HG02763 (cell line): ENCODE results near the gene CTNNBL1.
"Not testable (repeated sequence)": the region's sequence is repeated elsewhere in the genome, so short reads cannot be mapped to it uniquely, and the experiment has no call there.

Experiments used
- ATAC-seq: cut with Tn5 transposase; IDR thresholded peaks from one replicate; pipeline ENCODE4 v1.9.1; 2021; ENCODE audit warnings: mild to moderate bottlenecking, moderate library complexity; ENCODE audit not compliant: unreplicated experiment

CTNNBL1 gene

DNA sequence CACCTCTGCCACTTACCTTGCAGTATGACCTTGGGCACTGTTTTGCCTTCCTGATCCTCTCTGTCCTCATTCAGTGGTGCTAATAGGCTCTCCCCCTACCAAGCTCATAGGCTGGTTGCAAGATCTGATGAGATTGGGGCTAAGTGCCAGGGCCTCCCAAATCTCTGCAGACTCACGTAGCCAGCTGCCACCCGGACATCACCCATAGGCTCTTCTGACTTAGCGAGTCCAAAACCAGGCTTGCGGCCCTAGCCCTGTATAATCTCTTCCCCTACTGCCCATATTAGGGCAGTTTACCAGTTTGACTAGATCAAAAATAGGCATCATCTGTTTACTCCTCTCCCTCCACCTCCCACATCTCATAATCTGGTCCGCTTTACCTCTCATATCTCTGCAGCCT lies 154.9 kb downstream of the CTNNBL1 start:
- no peak for ATAC-seq

DNA sequence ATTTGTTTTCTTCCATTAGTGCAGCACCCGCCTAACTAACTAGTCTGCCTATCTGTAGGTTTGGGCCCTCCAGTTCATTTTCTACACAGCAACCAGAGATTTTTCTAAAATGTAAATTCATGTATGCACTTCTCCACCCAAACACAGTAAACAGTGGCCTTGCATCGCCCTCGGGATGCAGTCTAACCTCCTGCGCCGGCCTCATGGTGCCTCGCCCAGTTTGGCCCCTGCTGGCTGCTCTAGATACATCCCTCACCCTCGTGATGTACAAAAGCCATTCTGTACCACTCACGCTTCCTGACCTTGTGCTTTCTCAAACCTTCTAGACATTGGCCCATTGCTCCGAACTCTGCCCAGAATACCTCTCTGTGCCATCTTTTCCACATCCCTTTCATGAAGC lies 155.3 kb downstream of the CTNNBL1 start:
- no peak for ATAC-seq

- ATAC-seq = no peak
Measured at GRCh38 chr20:37849566-37849965, 155.7 kb downstream of the CTNNBL1 start.

GRCh38 chr20:37850036-37850592 lies 156.3 kb downstream of the CTNNBL1 start:
- ATAC-seq = no peak

- no peak for ATAC-seq
Measured at GRCh38 chr20:37850724-37851355, 157.0 kb downstream of the CTNNBL1 start.

DNA sequence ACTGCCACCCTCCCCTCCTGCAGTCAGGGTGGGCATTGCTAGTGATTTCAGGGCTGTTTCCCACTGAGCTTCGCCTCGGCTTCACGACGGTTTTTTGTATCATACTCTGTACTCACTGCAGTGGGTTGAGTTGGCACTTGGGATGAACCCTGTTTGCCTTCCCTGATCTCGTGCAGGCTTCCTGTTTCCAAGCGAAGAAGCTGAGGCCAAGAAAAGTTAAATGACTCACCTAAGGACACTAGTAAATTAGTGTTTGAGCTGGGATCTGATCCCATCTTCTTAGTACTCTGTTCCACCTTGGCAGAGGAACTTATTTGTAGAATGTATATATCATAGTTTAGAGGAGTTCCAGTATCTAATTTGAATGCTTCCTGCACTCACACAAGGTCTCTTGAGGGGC lies 158.8 kb downstream of the CTNNBL1 start:
- no peak for ATAC-seq

DNA sequence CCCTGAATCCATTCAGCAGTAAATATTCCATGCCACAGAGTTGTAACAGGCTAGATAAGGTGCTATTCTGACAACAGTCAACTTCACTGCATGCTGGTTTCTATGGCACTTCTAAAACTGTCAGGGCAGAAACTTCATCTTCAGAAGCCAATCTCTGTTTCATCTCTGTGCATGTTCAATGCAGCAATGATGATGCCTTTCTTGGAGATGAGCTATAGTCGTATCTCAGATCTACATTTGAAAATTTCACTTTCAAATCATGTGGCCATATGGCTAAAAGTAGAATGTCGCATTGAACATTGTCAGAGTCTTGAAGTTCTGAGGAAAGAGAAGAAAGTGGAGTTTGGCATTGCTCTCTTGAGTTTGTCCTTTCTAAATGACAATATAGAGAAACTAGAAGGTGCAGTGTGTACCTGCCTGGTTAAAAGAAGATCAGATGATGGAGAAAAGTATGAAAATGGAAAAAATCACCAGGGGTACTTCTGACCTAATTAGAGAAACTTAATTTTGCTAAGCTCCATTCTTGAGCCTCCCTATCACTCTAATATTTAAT lies 160.1 kb downstream of the CTNNBL1 start:
- peak; percentile 58 for ATAC-seq

DNA sequence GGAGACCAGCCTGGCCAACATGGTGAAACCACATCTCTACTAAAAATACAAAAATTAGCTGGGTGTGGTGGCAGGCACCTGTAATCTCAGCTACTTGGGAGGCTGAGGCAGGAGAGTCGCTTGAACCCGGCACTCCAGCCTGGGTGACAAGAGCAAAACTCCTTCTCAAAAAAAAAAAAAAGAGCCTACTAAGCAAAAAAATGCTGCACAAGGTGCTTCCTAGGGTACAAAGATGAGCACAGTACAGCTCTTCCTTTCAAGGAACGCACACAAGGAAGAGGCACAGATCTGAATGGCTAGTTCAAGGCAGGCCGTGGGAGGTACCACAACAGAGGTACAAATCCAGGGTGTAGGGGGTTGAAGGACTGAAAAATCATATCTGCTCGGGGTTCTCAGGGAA lies 162.2 kb downstream of the CTNNBL1 start:
- ATAC-seq = not testable (repeated sequence)

DNA sequence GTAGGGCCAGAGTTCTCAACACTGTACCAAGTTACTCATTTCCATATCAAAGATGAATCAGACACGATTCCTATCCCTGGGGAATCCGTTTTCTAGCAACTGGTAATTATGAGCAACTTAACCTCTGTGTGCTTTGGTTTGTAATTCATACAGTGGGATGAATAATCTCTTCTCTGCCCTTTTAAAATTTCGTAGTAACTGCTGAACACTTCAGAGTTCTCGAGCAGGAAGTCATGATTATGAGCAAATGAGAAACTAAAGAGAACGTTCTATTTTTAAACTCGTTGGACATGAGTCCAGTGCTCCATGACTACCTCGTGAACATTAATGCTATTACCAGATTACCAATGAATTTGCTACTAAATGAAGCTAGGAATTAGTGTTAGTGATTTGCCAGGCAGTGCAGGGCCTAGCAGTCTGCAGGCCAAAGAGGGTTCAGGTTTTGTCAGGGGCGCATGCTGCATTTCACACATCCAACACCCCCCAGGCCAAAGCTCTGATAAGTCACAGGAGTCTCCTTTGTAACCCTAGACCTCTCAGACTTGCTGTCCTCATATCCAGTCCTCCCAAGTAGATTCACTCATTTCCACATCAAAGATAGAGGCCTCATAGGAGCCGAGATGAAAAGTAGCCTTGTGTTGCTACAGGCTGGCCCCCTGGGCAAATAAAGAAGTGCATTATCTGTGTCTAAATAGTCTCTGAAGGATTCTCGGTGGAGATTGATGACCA lies 163.3 kb downstream of the CTNNBL1 start:
- no peak for ATAC-seq

GRCh38 chr20:37859406-37860171 lies 165.8 kb downstream of the CTNNBL1 start:
- ATAC-seq = no peak

GRCh38 chr20:37863289-37863688 lies 169.5 kb downstream of the CTNNBL1 start:
- no peak for ATAC-seq

DNA sequence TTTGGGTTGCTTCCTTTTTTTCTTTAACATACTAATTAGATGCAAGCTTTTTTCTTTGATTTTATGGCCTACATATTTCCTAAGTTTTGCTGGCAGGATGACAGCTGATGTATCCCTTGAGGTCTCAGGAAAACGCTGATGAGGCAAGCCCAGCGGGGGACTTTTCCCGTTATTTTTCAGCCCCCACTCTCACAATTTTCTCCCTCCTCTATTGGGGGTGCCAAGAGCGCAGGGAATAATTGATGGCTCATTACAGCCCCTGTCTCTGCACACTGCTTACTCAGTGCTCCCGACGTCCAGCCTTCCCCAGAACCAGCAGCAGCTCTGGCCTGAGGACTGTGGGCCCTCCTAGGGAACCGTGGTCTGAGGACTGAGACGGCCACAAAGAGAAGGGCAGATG lies 170.5 kb downstream of the CTNNBL1 start:
- no peak for ATAC-seq

DNA sequence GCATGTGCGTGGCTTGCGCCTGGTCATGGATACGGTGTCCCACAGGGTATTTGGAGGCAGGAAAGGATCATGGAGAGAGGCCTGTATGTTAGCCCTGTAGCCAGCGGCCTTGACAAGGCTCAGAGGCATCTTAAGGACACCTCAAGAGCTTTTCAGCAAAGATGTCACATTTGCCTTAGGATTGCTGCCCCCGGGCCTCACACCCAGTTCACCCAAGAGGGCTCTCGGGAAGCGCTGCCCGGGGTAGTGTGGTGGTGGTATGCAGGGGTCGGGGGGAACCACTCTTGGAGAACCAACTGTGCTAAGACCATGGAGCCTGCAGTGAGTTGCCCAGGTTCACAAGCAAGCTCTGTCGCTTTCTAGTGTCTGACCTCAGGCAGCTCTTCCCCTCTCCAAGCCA lies 172.2 kb downstream of the CTNNBL1 start:
- no peak for ATAC-seq

DNA sequence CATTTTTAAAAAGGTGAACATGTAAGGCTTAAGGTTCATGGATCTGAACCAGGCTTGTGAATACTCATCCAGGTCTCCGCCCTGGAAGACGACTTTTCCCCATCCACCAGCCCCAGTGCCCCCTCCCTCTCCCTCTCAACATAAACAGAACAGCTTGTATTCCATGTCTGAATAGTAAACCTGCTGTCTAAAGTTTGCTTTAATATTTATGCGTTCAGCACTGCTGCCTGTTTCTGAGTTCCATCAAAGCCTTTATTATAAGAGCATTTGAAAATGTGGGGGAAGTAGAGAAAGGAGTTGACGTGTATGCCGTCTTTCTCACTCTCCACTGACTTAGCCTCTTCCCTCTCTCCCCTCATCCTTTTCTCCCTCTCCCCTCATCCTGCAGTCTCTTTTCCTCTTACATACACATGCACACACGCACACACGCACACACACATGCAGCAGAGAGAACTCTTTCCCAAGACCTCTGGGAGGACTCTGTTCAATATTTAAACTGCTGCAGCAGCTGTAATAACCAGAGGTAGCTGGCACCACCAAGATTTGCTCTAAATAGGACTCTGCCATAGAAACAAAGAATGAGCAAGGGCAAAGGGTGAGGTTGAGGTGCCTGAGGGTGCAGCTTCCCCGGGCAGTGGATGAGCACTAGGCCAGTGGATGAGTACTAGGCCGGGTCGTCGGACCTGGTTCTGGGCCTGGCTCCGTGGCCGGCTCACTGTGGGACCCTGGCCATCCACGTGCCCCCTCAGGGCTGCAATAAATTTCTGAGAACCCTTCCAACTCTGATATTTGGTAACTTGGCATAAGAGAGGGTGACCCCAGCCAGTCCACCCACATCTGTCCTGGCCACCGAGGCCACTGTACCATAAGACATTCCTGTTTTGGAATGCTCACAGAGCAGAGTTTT lies 173.7 kb downstream of the CTNNBL1 start:
- ATAC-seq = no peak

- no peak for ATAC-seq
Measured at GRCh38 chr20:37868851-37869333, 175.1 kb downstream of the CTNNBL1 start.

- ATAC-seq = no peak
Measured at GRCh38 chr20:37869334-37869861, 175.6 kb downstream of the CTNNBL1 start.

GRCh38 chr20:37870294-37870693 lies 176.5 kb downstream of the CTNNBL1 start:
- no peak for ATAC-seq

DNA sequence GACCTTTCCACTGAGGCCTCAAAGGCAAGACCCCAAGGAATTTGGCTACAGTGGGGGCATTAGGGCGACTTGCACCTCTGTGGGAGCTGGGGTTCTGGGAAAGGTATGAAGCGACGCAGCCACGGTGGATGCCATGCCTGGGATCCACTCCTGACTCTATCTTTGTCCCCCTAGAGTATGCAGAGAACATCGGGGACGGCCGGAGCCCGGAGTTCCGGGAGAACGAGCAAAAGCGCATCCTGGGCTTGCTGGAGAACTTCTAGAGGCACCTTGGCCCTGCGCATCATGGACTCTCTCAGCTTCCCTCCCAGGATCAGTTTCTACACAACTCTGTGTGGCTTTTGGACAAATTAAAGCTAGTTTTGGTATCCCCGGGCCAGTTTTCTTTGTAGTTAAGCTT lies 177.9 kb downstream of the CTNNBL1 start:
- no peak for ATAC-seq

- no peak for ATAC-seq
Measured at GRCh38 chr20:37872161-37872560, 178.3 kb downstream of the CTNNBL1 start.

DNA sequence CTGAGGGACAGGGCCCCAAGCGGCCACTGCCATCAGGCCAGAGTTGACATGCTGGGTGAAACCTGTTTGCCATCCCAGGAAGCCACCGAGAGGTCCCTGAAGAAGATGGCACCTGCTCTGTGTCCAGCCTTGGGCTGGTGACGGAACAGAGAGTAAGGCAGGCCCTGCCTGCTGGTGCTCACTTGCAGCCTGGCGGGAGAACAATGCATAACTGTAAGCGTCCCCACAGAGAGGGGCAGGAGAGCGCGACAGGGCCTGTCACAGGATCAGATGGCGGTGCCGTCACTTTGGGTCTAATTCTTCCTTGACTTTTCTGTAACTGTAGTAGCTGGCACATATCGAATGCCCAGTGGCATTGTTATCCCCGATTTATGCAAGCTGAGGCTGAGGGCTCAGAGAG lies 180.1 kb downstream of the CTNNBL1 start:
- no peak for ATAC-seq
